Ascending aorta (tissue), 2 donors: ENCODE measurements around the gene ZNF280A. TPM values are rescaled to one million over a fixed set of nuclear protein-coding genes. Genes with fewer than 3 reads are reported as not detected.
A peak's percentile ranks its signal among the peaks of the same experiment; 100 is the strongest.
"Not testable (repeated sequence)": the region's sequence is repeated elsewhere in the genome, so short reads cannot be mapped to it uniquely, and the experiment has no call there.

Experiments
- DNase-seq, 2 donors: peaks; one replicate each; pipeline ENCODE4 v3.0.0-alpha.2; 2019; ENCODE audit warnings: low spot score in 2 of 2
- H3K27ac ChIP-seq, 2 donors: fragments of 200-600 bp; sonication (generic); one replicate each; pipeline ENCODE4 v1.5.1; 2016 to 2017; ENCODE audit warnings: mild to moderate bottlenecking in 1 of 2
- H3K27me3 ChIP-seq: fragments of 200-600 bp; sonication (generic); one replicate; pipeline ENCODE4 v1.5.1; 2017
- H3K36me3 ChIP-seq, 2 donors: fragments of 200-600 bp; sonication (generic); one replicate each; pipeline ENCODE4 v1.5.1; 2016
- H3K4me1 ChIP-seq, 2 donors: fragments of 200-600 bp; sonication (generic); one replicate each; pipeline ENCODE4 v1.5.1; 2016 to 2017; ENCODE audit warnings: mild to moderate bottlenecking in 1 of 2
- H3K4me3 ChIP-seq, 2 donors: fragments of 200-600 bp; sonication (generic); one replicate each; pipeline ENCODE4 v1.5.1; 2016 to 2017; ENCODE audit warnings: mild to moderate bottlenecking in 1 of 2
- H3K9me3 ChIP-seq, 2 donors: fragments of 200-600 bp; sonication (generic); one replicate each; pipeline ENCODE4 v1.5.1; 2016
- intact Hi-C: fragments of 100-400 bp; cut with DNase I; formaldehyde crosslinking; loops from one replicate; pipeline ENCODE4 v1.15.1; 2023
- total RNA-seq: library from RNA; depleted of rRNA; stranded (reverse); fragments of >200 nt; gene quantifications from one replicate; pipeline ENCODE4 v1.1.0, GENCODE V29; 2016
- TF ChIP-seq, protein P1 (sequence below), 3 experiments: fragments of 200-600 bp in 2 of 3; fragments of 450-650 bp in 1 of 3; sonication (generic) in 2 of 3; IDR thresholded peaks; one replicate each; pipeline ENCODE4 v1.5.1; 2016 to 2019; ENCODE audit warnings: antibody characterized with exemption in 3 of 3, mild to moderate bottlenecking in 1 of 3, moderate library complexity in 1 of 3

The ZNF280A gene
- total RNA-seq, 1 donor from 2014 or later: not detected

DNA sequence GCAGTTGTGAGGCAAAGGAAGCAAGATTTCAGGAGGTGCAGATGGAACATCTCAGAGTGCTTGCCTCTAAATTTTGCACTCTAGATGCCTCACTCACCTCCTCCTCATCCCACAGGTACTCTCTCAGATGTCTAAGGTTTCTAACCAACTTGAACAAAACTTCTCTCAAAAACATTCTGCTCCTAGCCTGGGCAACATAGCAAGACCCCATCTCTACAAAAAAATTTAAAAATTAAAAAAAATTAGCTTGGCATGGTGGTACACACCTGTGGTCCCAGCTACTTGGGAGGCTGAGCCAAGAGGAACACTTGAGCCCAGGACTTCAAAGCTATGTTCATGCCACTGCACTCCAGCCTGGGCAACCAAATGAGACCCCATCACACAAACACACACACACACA, 4.2 kb downstream of the ZNF280A start:
- no peaks in the 10 kb centered on the region for H3K4me1 ChIP-seq
- DNase-seq: no peak
- H3K9me3 ChIP-seq: no peaks in the 10 kb centered on the region
- H3K36me3 ChIP-seq: no peaks in the 10 kb centered on the region
- no peak overlapping the region for H3K27ac ChIP-seq
- no peak overlapping the region for H3K4me3 ChIP-seq
- intact Hi-C loops: no loop called here
- H3K27me3 ChIP-seq: no peaks in the 10 kb centered on the region
- TF ChIP-seq, protein P1, sequence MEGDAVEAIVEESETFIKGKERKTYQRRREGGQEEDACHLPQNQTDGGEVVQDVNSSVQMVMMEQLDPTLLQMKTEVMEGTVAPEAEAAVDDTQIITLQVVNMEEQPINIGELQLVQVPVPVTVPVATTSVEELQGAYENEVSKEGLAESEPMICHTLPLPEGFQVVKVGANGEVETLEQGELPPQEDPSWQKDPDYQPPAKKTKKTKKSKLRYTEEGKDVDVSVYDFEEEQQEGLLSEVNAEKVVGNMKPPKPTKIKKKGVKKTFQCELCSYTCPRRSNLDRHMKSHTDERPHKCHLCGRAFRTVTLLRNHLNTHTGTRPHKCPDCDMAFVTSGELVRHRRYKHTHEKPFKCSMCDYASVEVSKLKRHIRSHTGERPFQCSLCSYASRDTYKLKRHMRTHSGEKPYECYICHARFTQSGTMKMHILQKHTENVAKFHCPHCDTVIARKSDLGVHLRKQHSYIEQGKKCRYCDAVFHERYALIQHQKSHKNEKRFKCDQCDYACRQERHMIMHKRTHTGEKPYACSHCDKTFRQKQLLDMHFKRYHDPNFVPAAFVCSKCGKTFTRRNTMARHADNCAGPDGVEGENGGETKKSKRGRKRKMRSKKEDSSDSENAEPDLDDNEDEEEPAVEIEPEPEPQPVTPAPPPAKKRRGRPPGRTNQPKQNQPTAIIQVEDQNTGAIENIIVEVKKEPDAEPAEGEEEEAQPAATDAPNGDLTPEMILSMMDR (IDR thresholded peaks at IDR 0.05): no peak

GRCh38 chr22:22514431-22514830, 5.6 kb downstream of the ZNF280A start:
- H3K36me3 ChIP-seq, intact Hi-C loops, H3K4me1 ChIP-seq, H3K27me3 ChIP-seq, DNase-seq, H3K9me3 ChIP-seq, H3K4me3 ChIP-seq, H3K27ac ChIP-seq: not testable (repeated sequence)

DNA sequence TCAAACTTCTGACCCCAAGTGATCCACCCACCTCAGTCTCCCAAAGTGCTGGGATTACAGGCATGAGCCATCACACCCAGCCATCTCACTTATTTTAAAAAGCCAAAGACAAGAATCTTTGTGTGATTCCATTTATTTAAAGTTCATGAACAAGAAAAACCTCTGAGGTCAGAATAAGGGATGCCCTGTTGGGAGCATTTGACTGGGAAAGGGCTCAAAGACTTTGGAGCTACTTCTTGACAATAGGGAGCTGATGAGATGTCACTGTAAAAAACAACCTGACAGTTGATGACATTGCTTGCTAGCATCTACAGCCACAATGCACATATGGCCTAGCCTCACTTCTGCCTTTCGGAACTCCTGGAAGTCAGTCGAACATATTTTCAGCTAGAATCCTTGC, 6.5 kb downstream of the ZNF280A start:
- peaks cover 5 to 9% of the 10 kb centered on the region in 2 donors for H3K9me3 ChIP-seq
- intact Hi-C loops: no loop called here
- no peak for DNase-seq
- H3K27ac ChIP-seq: no peak overlapping the region
- no peaks in the 10 kb centered on the region for H3K27me3 ChIP-seq
- TF ChIP-seq, protein P1 (IDR thresholded peaks at IDR 0.05): no peak
- no peak overlapping the region for H3K4me3 ChIP-seq
- H3K4me1 ChIP-seq: no peaks in the 10 kb centered on the region
- H3K36me3 ChIP-seq: no peaks in the 10 kb centered on the region

DNA sequence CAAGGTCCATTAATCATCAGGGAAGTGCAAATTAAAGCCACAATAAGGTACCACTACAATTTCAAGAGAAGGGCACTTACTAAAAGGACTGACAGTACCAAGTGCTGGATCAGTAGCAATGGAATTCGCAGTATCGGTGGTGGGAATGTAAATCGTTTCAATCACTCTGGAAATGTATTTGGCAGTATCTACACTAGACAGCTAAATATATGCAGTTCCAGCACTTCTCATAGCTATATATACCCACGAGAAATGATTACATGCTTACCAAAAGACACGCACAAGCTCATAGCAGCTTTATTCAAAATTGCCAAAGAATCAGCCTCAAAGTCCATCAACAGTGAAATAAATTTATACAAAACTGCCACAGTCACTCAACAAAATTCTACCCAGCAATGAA, 7.1 kb downstream of the ZNF280A start:
- no peaks in the 10 kb centered on the region for H3K4me1 ChIP-seq
- H3K9me3 ChIP-seq: peaks cover 5 to 9% of the 10 kb centered on the region in 2 donors
- no peak overlapping the region for H3K4me3 ChIP-seq
- H3K36me3 ChIP-seq: no peaks in the 10 kb centered on the region
- no peaks in the 10 kb centered on the region for H3K27me3 ChIP-seq
- intact Hi-C loops: no loop called here
- H3K27ac ChIP-seq: no peak overlapping the region
- TF ChIP-seq, protein P1 (IDR thresholded peaks at IDR 0.05): no peak
- no peak for DNase-seq

DNA sequence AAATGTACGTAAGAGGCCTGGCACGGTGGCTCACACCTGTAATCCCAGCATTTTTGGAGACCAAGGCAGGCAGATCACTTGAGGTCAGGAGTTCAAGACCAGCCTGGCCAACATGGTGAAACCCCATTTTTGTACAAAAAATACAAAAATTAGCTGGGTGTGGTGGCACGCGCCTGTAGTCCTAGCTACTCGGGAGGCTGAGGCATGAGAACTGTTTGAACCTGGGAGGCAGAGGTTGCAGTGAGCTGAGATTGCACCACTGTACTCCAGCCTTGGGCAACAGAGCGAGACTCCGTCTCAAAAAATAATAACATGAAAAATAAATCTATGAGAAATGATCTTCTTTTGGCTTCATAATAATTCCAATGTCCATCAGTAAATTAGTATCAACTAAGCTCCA, 9.2 kb downstream of the ZNF280A start:
- H3K4me3 ChIP-seq, H3K27me3 ChIP-seq, H3K9me3 ChIP-seq, H3K4me1 ChIP-seq, DNase-seq, H3K36me3 ChIP-seq, H3K27ac ChIP-seq, intact Hi-C loops: not testable (repeated sequence)

GRCh38 chr22:22509912-22510311, 10.2 kb downstream of the ZNF280A start:
- H3K4me3 ChIP-seq, H3K36me3 ChIP-seq, H3K27me3 ChIP-seq, intact Hi-C loops, H3K9me3 ChIP-seq, H3K4me1 ChIP-seq, H3K27ac ChIP-seq, DNase-seq: not testable (repeated sequence)

- Histone ChIP-seq H3K27me3 (no peaks in the 10 kb centered on the region), H3K27ac (no peak within 1 kb of the TSS), H3K9me3 (peaks cover 5 to 9% of the 10 kb centered on the region in 2 donors), H3K4me1 (no peaks in the 10 kb centered on the region), H3K36me3 (no peaks in the 10 kb centered on the region), H3K4me3 (peak within 1 kb of the TSS; percentile 37 to 47)
- TF ChIP-seq, protein P1 (IDR thresholded peaks at IDR 0.05): peak in 1 of 3 experiments; percentile 16
- peak in 1 of 2 donors; percentile 70 for DNase-seq
- intact Hi-C loops: no loop called here
Measured at GRCh38 chr22:22508274-22509176, 11.5 kb downstream of the ZNF280A start, which contains the start of gene ZNF280B. ZNF280B (minus strand) TSS chr22:22508742; CDS start chr22:22489398, 19,344 bp downstream.
